H9 (cell line): ENCODE measurements around the gene KLC1. TPM values are rescaled to one million over a fixed set of nuclear protein-coding genes. Genes with fewer than 3 reads are reported as not detected.
A peak's percentile ranks its signal among the peaks of the same experiment; 100 is the strongest.

Experiments used
- DNase-seq: peaks from one replicate; pipeline ENCODE4 v3.0.0-alpha.2; 2017
- H2AFZ ChIP-seq: one replicate; pipeline ENCODE4 v1.6.1; 2013; ENCODE audit warnings: mild to moderate bottlenecking, low read length, control low read depth, moderate library complexity
- H2AK5ac ChIP-seq: 2 replicates; pipeline ENCODE4 v1.6.1; 2013; ENCODE audit warnings: low read length, control low read depth, mixed read lengths; ENCODE audit not compliant: insufficient read length
- H2BK120ac ChIP-seq: one replicate; pipeline ENCODE4 v1.6.1; 2013; ENCODE audit warnings: low read depth, mild to moderate bottlenecking, low read length, control low read depth, inconsistent platforms; ENCODE audit not compliant: poor library complexity, severe bottlenecking
- H2BK12ac ChIP-seq: 2 replicates; pipeline ENCODE4 v1.6.1; 2013; ENCODE audit warnings: low read length, control low read depth, mixed read lengths, low read depth; ENCODE audit not compliant: insufficient read length
- H2BK15ac ChIP-seq: 2 replicates; pipeline ENCODE4 v1.6.1; 2013; ENCODE audit warnings: low read depth, low read length, control low read depth
- H2BK20ac ChIP-seq: one replicate; pipeline ENCODE4 v1.6.1; 2013; ENCODE audit warnings: low read depth, mild to moderate bottlenecking, low read length, control low read depth, inconsistent platforms; ENCODE audit not compliant: poor library complexity, severe bottlenecking
- H2BK5ac ChIP-seq: 2 replicates; pipeline ENCODE4 v1.6.1; 2013; ENCODE audit warnings: low read length, control low read depth, mixed read lengths; ENCODE audit not compliant: insufficient read length
- H3K14ac ChIP-seq: 2 replicates; pipeline ENCODE4 v1.6.1; 2013; ENCODE audit warnings: low read length, control low read depth; ENCODE audit not compliant: insufficient read depth
- H3K18ac ChIP-seq: 2 replicates; pipeline ENCODE4 v1.6.1; 2013; ENCODE audit warnings: low read depth, mild to moderate bottlenecking, mixed read lengths, low read length, control low read depth; ENCODE audit not compliant: insufficient read length
- H3K23ac ChIP-seq: 2 replicates; pipeline ENCODE4 v1.6.1; 2013; ENCODE audit warnings: low read length, control low read depth, mixed read lengths, low read depth; ENCODE audit not compliant: insufficient read length
- H3K23me2 ChIP-seq: 2 replicates; pipeline ENCODE4 v1.6.1; 2013; ENCODE audit warnings: low read depth, mild to moderate bottlenecking, mixed read lengths, low read length, control low read depth; ENCODE audit not compliant: insufficient read length, poor library complexity, severe bottlenecking
- H3K27ac ChIP-seq: 2 replicates; pipeline ENCODE4 v1.5.1; 2013; ENCODE audit warnings: low read length, control low read depth, mixed read lengths, low read depth; ENCODE audit not compliant: insufficient read length
- H3K27me3 ChIP-seq: 2 replicates; pipeline ENCODE4 v1.6.1; 2013; ENCODE audit warnings: low read length, control low read depth, inconsistent platforms; ENCODE audit not compliant: insufficient read depth
- H3K4ac ChIP-seq: 2 replicates; pipeline ENCODE4 v1.6.1; 2013; ENCODE audit warnings: low read depth, mild to moderate bottlenecking, control low read depth, inconsistent platforms, low read length, moderate library complexity
- H3K4me1 ChIP-seq: 2 replicates; pipeline ENCODE4 v1.6.1; 2013; ENCODE audit warnings: low read length, control low read depth, inconsistent platforms; ENCODE audit not compliant: insufficient read depth
- H3K4me2 ChIP-seq: 2 replicates; pipeline ENCODE4 v1.6.1; 2013; ENCODE audit warnings: low read length, control low read depth, mixed read lengths; ENCODE audit not compliant: insufficient read length, insufficient read depth
- H3K56ac ChIP-seq: 2 replicates; pipeline ENCODE4 v1.6.1; 2013; ENCODE audit warnings: low read depth, mild to moderate bottlenecking, mixed read lengths, low read length, control low read depth; ENCODE audit not compliant: insufficient read length
- H3K79me1 ChIP-seq: 2 replicates; pipeline ENCODE4 v1.6.1; 2013; ENCODE audit warnings: low read depth, mild to moderate bottlenecking, moderate library complexity, low read length, control low read depth, inconsistent platforms; ENCODE audit not compliant: insufficient read depth, poor library complexity, severe bottlenecking
- H3K79me2 ChIP-seq: 2 replicates; pipeline ENCODE4 v1.6.1; 2013; ENCODE audit warnings: low read length, control low read depth, inconsistent platforms; ENCODE audit not compliant: insufficient read depth
- H3K9ac ChIP-seq: 2 replicates; pipeline ENCODE4 v1.6.1; 2013; ENCODE audit warnings: low read length, control low read depth, mixed read lengths; ENCODE audit not compliant: insufficient read length; ENCODE audit errors: extremely low read depth
- H3K9me3 ChIP-seq: one replicate; pipeline ENCODE4 v1.6.1; 2013; ENCODE audit warnings: low read depth, low read length, inconsistent platforms; ENCODE audit not compliant: control insufficient read depth
- H3T11ph ChIP-seq: one replicate; pipeline ENCODE4 v1.6.1; 2013; ENCODE audit warnings: mild to moderate bottlenecking, low read length, control low read depth, inconsistent platforms
- H4K20me1 ChIP-seq: one replicate; pipeline ENCODE4 v1.6.1; 2013; ENCODE audit not compliant: control insufficient read depth, insufficient read length, insufficient read depth
- H4K5ac ChIP-seq: 2 replicates; pipeline ENCODE4 v1.6.1; 2013; ENCODE audit warnings: low read depth, mild to moderate bottlenecking, mixed read lengths, low read length, control low read depth; ENCODE audit not compliant: insufficient read length
- H4K8ac ChIP-seq: replicated peaks from 2 replicates; pipeline ENCODE4 v1.6.1; 2013; ENCODE audit warnings: low read length, control low read depth, mixed read lengths, low read depth; ENCODE audit not compliant: insufficient read length
- H4K91ac ChIP-seq: 2 replicates; pipeline ENCODE4 v1.6.1; 2013; ENCODE audit warnings: low read depth, mild to moderate bottlenecking, moderate library complexity, mixed read lengths, low read length, control low read depth; ENCODE audit not compliant: insufficient read length
- H3K27ac Mint-ChIP-seq, 3 experiments: 2 replicates in 2 of 3; 3 replicates in 1 of 3; pipeline ENCODE4 v1.8.0; 2020 to 2021; ENCODE audit warnings: mixed read lengths in 3 of 3, mild to moderate bottlenecking in 1 of 3, moderate library complexity in 1 of 3
- H3K27me3 Mint-ChIP-seq: 2 replicates; pipeline ENCODE4 v1.8.0; 2021; ENCODE audit warnings: low read depth, mild to moderate bottlenecking, moderate library complexity, mixed read lengths
- H3K36me3 Mint-ChIP-seq, 3 experiments: 2 replicates in 2 of 3; 3 replicates in 1 of 3; pipeline ENCODE4 v1.8.0; 2020 to 2021; ENCODE audit warnings: low read depth in 3 of 3, mixed read lengths in 3 of 3; ENCODE audit not compliant: insufficient read depth in 1 of 3
- H3K4me1 Mint-ChIP-seq, 2 experiments: 2 replicates each; pipeline ENCODE4 v1.8.0; 2020; ENCODE audit warnings: mixed read lengths in 2 of 2
- H3K4me3 Mint-ChIP-seq, 2 experiments: 2 replicates in 1 of 2; 3 replicates in 1 of 2; pipeline ENCODE4 v1.8.0; 2020 to 2021; ENCODE audit warnings: mild to moderate bottlenecking in 2 of 2, mixed read lengths in 2 of 2, moderate library complexity in 1 of 2
- H3K9me3 Mint-ChIP-seq, 2 experiments: 2 replicates in 1 of 2; 3 replicates in 1 of 2; pipeline ENCODE4 v1.8.0; 2020; ENCODE audit warnings: mild to moderate bottlenecking in 2 of 2, mixed read lengths in 2 of 2, moderate library complexity in 1 of 2
- CTCF ChIP-seq: fragments of 200-600 bp; sonication (generic); conservative IDR thresholded peaks from 3 replicates; pipeline ENCODE4 v1.8.0; 2021; ENCODE audit warnings: antibody characterized with exemption, mild to moderate bottlenecking
- WGBS: extraction: QIAGEN DNeasy Blood & Tissue Kit; methylation state at CpG from one replicate; pipeline ENCODE4 v1.1.7; 2013; ENCODE audit warnings: missing lambda C conversion rate, low lambda C conversion rate, mixed read lengths; ENCODE audit not compliant: insufficient read length; ENCODE audit errors: extremely low coverage; 5-methylcytosine and 5-hydroxymethylcytosine counted together
- total RNA-seq: library from RNA; stranded (reverse); gene quantifications from 2 replicates; pipeline ENCODE4 v1.2.1, GENCODE V29; 2021

The KLC1 gene
- total RNA-seq, 1 experiment from 2014 or later: 143 TPM

- no peak overlapping the region for H2AFZ ChIP-seq
- H3K27ac ChIP-seq: no peak overlapping the region
- H3K4me1 ChIP-seq: peaks cover 3% of the 10 kb centered on the region; the same call in 1 of the 2 replicates
- H3K4me2 ChIP-seq: peak overlapping the region; percentile 58
- no peak overlapping the region for H2BK5ac ChIP-seq
- H3K4ac ChIP-seq: no peak overlapping the region
- no peak for DNase-seq
- no peak overlapping the region for H2BK12ac ChIP-seq
- H4K5ac ChIP-seq: no peak overlapping the region
- no peaks in the 10 kb centered on the region for H3K23me2 ChIP-seq
- H3K27ac Mint-ChIP-seq: peak overlapping the region; percentile 30 to 49 (median 33); a peak in 3 of 7 replicates
- H3K79me2 ChIP-seq: no peaks in the 10 kb centered on the region; the same call in 1 of the 2 replicates
- no peak overlapping the region for H4K91ac ChIP-seq
- peaks cover 15 to 33% (median 18%) of the 10 kb centered on the region in 3 experiments; a peak in 6 of 7 replicates for H3K36me3 Mint-ChIP-seq
- peak overlapping the region; percentile 75 to 90 for H3K4me3 Mint-ChIP-seq
- no peaks in the 10 kb centered on the region for H4K20me1 ChIP-seq
- H3K9me3 ChIP-seq: no peaks in the 10 kb centered on the region
- no peak overlapping the region for H2AK5ac ChIP-seq
- H3T11ph ChIP-seq: no peak overlapping the region
- H3K4me1 Mint-ChIP-seq: peaks cover 35 to 36% of the 10 kb centered on the region in 2 experiments
- peak overlapping the region; percentile 48 for H3K9ac ChIP-seq
- no peak overlapping the region for H3K14ac ChIP-seq
- H3K23ac ChIP-seq: no peak overlapping the region
- no peak overlapping the region for H3K18ac ChIP-seq
- WGBS: no CpG with 5 or more reads among the region's 16 CpGs
- no peaks in the 10 kb centered on the region for H3K27me3 ChIP-seq
- no peak overlapping the region for H2BK15ac ChIP-seq
- H4K8ac ChIP-seq: no peak overlapping the region
- no peak overlapping the region for H2BK120ac ChIP-seq
- no peak for TF ChIP-seq CTCF
- H3K79me1 ChIP-seq: peaks cover 2% of the 10 kb centered on the region
- H3K56ac ChIP-seq: no peak overlapping the region
- no peaks in the 10 kb centered on the region; the same call in 1 of the 2 replicates for H3K27me3 Mint-ChIP-seq
- H3K9me3 Mint-ChIP-seq: no peaks in the 10 kb centered on the region
- H2BK20ac ChIP-seq: no peak overlapping the region
These were observed 85.2 kb downstream of the KLC1 start for GRCh38 chr14:103714063-103714724.
